T-helper 2 cell (primary cell): ENCODE data around the gene C1QL4.
"Not testable (repeated sequence)": the region's sequence is repeated elsewhere in the genome, so short reads cannot be mapped to it uniquely, and the experiment has no call there.

ENCODE experiments used
- DNase-seq, 5 experiments: peaks; one replicate each; pipeline versions ENCODE4 v3.0.0 to v3.0.0-alpha.2; 2012 to 2022

Gene C1QL4

DNA sequence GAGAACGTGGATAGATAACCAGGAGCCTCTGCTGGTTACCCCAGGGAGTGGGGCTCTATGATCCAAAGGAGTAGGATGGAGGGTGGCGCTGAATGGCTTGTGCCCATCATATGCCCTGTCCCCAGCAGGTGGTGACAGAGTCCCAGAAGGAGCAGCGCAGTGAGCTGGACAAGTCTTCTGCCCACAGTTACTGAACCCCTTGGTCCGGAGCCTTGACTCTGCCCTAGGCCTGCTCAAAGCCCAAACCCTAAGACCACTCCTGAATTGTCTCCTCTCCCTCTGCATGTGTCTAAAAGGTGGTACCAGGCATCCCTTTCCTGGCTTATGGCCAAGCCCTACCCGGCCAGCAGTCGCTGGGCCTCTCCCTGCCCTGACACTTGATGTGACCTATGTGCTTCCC is 38.8 kb downstream of the C1QL4 start:
- DNase-seq, result no peak

- DNase-seq, result no peak
Observed at GRCh38 chr12:49297695-49298060, 39.3 kb downstream of the C1QL4 start.

DNA sequence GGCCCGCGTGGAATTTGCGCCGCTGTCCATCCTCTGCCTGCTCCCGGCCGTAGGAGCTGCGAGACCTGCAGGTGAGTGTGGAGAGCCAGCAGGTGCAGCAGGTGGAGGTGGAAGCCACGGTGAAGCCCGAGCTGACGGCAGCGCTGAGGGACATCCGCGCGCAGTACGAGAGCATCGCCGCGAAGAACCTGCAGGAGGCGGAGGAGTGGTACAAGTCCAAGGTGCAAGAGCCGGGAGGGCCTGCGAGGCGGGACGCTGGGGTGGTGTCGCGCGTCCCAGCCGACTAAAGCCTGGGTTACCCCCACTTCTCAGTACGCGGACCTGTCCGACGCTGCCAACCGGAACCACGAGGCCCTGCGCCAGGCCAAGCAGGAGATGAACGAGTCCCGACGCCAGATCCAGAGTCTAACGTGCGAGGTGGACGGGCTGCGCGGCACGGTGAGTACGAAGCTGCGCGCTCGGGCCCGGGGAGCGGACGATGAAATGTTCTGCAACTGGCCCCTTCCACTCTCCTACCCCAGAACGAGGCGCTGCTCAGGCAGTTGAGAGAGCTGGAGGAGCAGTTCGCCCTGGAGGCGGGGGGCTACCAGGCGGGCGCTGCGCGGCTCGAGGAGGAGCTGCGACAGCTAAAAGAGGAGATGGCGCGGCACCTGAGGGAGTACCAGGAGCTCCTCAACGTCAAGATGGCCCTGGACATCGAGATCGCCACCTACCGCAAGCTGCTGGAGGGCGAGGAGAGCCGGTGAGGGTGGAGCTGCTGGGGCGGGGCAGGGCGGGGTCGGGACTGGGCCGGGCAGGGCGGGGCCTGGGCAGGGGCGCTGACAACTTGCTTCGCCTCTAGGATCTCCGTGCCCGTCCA is 39.9 kb downstream of the C1QL4 start:
- peak in 2 of 5 experiments; percentile 12 to 39 for DNase-seq

- peak; percentile 34 to 63 (median 47) for DNase-seq
Observed at GRCh38 chr12:49296034-49296835, 40.8 kb downstream of the C1QL4 start.

DNA sequence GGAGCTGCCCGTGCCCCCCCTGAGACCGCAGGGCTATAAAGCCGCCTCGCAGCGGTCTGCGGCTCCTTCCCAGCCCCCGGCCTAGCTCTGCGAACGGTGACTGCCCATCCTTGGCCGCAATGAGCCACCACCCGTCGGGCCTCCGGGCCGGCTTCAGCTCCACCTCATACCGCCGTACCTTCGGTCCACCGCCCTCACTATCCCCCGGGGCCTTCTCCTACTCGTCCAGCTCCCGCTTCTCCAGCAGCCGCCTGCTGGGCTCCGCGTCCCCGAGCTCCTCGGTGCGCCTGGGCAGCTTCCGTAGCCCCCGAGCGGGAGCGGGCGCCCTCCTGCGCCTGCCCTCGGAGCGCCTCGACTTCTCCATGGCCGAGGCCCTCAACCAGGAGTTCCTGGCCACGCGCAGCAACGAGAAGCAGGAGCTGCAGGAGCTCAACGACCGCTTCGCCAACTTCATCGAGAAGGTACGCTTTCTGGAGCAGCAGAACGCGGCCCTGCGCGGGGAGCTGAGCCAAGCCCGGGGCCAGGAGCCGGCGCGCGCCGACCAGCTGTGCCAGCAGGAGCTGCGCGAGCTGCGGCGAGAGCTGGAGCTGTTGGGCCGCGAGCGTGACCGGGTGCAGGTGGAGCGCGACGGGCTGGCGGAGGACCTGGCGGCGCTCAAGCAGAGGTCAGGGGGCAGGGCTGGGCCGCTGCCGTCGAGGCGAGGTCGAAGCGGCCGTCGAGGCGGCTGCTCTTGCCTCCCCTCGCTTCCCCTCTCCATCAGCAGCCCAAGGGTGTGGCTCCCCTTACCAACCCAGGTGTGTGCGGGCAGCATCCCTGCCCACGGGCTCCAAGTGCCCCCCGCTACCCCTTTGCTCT is 41.7 kb downstream of the C1QL4 start, which contains the start of gene PRPH:
PRPH (plus strand) TSS at position 66 of the 855 bp plus-strand sequence; CDS start at position 120, 54 bp downstream.
- peak in 1 of 5 experiments; percentile 21 for DNase-seq

GRCh38 chr12:49294804-49295081 is 42.2 kb downstream of the C1QL4 start:
- DNase-seq, result no peak

DNA sequence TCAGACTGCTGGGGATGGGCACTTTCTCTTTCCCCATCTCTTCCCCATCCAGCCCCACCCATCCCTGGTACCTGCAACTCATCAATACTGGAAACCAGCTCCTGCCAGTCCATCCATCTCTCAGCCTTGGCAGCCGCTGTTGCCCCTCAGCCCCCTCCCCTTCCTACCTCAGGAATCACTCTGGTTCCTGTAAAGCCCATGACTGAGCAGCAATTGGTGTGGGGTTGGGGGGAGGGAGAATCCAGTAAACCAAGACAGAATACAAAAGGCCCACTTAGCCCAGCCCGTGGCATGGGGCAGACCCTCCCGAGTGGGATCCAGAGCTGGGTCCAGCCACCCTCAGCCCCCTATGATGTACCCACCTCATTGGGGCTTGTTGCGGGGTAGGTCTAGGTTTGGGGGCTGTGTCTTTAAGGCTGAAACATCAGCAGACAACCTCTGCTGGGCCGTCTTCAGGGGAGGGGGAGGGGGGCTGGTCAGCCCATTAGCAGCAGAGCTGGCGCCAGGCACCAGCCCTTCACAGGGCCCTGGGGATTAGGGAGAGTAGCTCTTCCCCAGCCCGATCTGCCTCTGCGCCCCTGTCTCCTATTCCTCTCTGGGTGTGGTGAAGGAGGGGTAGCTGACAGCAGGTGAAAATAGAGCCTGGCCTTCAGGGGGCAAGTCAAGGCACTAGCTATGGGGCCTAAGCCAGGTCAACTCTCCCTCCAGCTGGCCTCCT is 42.7 kb downstream of the C1QL4 start:
- no peak for DNase-seq

DNA sequence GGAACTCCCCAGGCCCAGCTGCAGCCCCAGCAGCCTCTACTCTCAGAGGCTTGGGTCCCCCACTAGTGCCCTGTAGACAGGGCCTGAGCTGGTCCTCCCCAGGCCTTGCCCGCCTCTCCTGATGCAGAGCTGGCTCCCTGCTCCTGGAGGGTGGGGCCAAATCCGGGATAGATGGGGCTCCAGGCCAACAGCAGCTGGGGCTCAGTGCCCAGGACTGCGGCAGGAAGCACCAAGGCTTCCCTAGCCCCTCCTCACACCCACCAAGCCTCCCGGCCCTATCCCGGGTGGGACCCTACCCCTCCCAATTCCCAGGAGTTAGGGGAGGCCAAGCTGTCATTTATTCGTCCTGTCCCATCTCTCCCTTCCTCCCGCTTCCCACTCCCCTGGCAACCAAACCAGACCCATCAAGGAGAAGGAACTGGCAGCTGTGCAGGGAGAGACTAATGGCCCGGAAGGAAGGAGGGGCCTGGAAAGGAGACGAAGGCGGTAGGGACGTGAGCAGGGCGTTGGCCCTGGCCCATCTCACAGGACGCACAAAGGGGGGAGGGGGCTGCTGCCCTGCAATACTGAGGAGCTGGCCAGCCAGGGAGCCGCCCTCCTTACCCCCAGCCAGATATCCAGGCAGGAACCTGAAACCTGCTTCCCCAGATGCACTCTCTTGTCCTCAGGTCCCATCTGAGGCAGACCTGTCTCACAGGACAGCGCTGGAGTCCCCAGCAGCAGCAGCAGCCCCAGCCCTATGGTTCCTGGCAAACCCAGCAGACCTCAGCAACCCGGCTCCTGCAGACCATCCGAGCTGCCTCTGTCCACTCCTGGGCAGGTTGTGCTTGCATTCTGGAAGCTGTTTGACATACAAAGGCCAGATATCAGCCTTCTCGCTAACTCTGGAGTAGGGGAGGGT is 43.7 kb downstream of the C1QL4 start:
- no peak for DNase-seq

DNA sequence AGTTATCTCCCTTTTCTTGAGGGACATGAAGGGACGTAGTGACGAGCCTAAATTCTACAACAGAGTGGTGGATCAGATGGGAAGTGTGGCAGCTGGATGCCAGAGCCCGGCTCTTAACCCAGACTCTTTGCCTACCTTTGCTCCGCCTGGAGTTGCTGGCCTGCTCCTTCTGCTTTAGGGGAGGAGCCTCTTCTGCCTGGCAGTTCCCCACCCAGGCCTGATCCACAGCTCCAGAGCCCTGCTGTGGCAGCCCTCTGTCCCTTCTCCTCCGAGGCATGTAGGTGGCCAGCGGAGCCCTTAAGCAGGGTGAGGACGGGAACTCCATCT is 44.3 kb downstream of the C1QL4 start:
- DNase-seq, result no peak

DNA sequence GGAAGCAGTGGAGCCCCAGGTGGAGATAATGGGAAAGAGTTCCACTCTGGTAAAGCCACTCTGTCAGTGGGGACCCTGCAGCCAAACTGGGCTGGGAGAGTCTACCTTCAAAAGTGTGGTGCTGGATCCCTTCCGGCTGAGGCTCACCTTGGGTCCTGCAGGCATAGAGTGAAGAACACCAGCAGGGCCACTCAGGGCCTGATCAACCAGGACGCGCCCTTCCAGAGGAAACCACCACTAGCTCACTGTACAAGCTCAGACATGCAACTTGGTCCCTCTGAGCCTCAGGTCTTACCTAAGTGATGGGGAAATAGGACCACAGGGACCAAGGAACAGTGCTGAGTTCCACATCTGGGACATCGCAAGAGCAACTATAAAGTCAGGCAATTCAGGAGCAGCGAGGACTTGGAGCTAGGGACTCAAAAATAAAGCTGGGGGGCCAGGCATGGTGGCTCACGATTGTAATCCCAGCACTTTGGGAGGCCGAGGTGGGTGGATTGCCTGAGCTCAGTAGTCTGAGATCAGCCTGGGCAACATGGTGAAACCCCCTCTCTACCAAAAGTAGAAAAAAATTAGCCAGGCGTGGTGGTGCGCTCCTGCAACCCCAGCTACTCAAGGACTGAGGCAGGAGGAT is 47.9 kb downstream of the C1QL4 start:
- DNase-seq, result no peak

- peak; percentile 26 to 67 (median 52) for DNase-seq
Observed at GRCh38 chr12:49288412-49288853, 48.6 kb downstream of the C1QL4 start.

- DNase-seq, result no peak
Observed at GRCh38 chr12:49287876-49288275, 49.1 kb downstream of the C1QL4 start.

DNA sequence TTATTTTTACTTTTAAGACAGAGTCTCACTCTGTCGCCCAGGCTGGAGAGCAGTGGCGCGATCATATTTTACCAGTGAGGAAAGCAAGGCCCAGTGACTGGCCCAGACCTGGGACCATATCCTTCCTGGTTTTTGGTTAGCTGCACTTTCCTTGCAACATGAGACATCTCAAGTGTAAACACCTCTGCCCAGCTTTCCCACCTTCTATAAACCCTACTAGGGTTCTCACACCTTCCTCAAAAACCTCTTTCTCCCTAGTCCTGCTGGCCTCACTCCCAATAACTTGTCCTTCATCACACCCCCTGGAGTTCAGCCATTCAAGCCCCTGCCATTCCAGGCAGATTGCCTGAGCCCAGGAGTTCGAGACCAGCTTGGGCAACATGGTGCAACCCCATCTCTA is 52.3 kb downstream of the C1QL4 start:
- DNase-seq, result no peak

- DNase-seq, result no peak
Observed at GRCh38 chr12:49283541-49284429, 53.2 kb downstream of the C1QL4 start.

DNA sequence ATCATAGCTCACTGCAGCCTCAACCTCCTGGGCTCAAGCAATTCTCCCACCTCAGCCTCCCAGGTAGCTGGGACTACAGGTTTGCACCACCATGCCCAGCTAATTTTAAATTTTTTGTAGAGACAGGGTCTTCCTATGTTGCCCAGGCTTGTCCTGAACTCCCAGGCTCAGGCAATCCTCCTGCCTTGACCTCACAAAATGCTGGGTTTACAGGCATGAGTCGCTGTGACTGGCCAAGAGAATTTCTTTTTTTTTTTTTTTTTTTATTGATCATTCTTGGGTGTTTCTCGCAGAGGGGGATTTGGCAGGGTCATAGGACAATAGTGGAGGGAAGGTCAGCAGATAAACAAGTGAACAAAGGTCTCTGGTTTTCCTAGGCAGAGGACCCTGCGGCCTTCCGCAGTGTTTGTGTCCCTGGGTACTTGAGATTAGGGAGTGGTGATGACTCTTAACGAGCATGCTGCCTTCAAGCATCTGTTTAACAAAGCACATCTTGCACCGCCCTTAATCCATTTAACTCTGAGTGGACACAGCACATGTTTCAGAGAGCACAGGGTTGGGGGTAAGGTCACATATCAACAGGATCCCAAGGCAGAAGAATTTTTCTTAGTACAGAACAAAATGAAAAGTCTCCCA is 54.1 kb downstream of the C1QL4 start:
- not testable (repeated sequence) for DNase-seq
